Measurements from ENCODE around the gene CCDC89. TPM values are rescaled to one million over a fixed set of nuclear protein-coding genes. Genes with fewer than 3 reads are reported as not detected.
A peak's percentile ranks its signal among the peaks of the same experiment; 100 is the strongest.
"Not testable (repeated sequence)": the region's sequence is repeated elsewhere in the genome, so short reads cannot be mapped to it uniquely, and the experiment has no call there.

Gene CCDC89
- total RNA-seq, 1 donor from 2014 or later, result 0.41 TPM

DNA sequence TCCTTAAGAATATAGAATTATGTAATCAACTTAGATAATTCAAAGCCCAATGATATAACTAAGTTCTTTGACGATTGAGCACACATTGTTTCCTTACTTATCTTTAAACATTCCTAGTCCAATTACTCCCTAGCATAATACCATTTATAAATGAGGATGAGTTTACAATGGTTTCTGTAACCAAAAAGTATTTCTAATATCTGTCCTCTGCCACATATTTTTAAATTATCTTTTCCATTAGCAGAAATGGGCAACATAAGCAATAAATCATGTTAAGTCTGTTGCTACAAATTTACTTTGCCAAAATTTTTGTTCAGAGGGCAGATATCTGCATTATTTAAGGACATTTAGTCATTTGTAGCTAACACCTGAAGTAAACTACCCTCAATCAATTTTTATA, 27.8 kb downstream of the CCDC89 start:
- DNase-seq (ENCODE audit: low spot score in 2 of 2) (no peak), FAIRE-seq (no peak)

DNA sequence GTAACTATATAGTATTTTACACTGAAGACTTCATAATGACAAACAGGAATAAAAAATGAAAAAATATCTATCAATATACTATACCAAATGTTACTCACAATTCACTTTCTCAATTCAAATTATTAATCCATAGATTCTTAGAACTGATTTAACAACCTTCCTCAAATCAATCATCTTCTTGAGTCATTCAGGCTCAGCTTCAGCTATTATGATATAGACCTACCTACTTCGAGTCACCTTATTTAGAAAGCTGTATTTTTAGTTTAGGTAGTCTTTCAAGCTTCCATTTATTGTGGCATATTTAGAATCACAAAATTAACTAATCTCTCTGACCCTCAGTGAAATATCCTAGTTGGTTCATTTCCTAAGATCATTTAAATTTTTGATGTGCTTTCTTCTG, 29.2 kb downstream of the CCDC89 start:
- no peak for DNase-seq (ENCODE audit: low spot score in 2 of 2)
- FAIRE-seq, result no peak

DNA sequence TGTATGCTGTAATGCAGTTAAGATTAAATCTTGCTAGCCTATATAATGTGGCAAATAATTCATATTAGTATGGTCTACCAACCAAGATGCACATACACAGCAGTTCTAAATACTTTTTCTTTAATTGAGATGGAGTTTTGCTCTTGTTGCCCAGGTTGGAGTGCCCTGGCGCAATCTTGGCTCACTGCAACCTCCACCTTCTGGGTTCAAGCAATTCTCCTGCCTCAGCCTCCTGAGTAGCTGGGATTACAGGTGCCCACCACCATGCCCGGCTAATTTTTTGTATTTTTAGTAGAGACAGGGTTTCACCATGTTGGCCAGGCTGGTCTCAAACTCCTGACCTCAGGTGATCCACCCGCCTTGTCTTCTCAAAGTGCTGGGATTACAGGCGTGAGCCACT, 31.7 kb downstream of the CCDC89 start:
- not testable (repeated sequence) for FAIRE-seq; DNase-seq (ENCODE audit: low spot score in 2 of 2)

DNA sequence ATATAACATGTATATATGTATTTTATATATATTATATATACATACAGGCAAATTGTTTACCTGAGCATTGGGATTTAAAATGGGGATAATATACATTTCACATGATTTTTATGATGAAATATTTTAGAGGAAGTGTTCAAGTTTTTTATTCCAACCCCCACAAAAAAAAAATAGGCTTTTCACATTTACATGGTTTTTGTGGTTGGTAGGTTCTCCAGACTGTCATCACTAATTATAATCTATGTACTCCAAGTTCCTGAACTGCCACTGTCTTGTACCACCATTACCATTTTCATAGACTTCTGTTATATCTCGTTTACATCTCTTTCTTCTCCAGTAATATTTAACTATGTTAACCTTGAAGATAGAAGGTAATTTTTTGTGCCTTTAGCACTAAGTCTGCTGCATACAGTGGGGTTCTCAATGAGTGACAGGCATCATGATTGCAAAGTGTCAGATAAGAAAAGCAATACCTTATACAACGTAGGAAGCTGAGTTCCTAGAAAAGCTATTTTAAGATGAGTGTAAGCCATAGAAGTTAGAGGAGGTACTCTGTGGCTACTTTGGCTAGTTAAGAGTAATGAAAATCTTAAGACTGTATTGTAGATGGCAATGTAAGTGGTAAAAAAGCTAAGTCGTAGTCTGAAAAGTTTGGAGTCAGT, 33.1 kb downstream of the CCDC89 start:
- FAIRE-seq (no peak), DNase-seq (ENCODE audit: low spot score in 2 of 2) (no peak)

DNA sequence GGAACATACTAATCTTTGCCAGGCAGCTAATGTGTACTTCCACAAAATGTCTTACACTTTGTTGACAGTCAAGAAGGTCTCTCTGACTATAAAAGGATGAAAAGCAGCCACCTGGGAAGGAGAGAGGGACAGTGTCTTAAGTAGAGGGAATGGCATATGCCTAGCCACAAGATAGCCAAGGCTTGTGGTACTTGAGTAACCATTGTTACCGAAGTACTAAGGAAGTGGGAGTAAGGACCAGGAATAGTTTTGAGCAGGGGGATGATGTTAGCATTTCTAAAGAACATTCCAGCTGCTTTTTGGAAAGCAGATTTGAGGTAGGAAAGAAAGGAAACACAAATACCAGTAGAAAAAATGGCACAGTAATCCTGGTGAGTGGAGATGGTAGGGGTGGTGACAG, 34.9 kb downstream of the CCDC89 start:
- DNase-seq (ENCODE audit: low spot score in 2 of 2) (no peak), FAIRE-seq (no peak)

DNA sequence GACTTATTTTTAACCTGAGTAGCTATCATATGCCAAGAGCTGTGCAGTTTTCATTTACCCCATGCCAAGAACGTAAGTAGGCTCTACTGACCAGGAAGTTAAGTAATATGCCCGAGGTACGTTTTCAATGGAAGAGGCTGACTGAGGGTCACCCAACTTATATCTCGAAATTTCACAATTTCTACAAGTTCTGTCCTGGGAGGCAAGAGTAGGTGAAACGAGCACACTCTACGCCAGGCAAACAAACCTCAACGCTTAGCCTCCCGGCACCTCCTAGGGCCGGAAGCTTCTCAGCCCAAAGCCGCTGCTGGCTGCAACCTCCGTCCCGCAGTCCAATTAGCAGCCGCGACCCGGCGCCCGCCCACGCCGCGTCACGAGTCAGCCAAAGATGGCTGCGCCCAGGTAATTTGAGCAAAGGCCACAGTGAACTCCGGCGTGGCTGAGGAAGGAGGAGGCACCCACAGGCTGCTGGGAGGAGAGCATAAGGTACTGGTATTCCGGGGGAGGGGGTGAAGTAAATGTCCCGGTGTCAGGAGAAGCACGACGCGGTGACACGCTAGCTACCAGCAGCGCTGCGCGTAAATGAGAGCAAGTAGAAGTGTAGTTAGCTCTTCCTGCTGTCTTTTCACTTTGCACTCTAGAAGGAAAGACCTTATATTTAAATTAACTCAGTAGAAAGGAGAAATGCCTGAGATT, 38.2 kb downstream of the CCDC89 start, which contains the start of gene TMEM126A:
TMEM126A (plus strand) TSS at position 364 of the 696 bp plus-strand sequence. CDS start 2,289 bp downstream, outside the sequence.
- peak; percentile 53 to 76 for DNase-seq (ENCODE audit: low spot score in 2 of 2)
- FAIRE-seq, result no peak

DNA sequence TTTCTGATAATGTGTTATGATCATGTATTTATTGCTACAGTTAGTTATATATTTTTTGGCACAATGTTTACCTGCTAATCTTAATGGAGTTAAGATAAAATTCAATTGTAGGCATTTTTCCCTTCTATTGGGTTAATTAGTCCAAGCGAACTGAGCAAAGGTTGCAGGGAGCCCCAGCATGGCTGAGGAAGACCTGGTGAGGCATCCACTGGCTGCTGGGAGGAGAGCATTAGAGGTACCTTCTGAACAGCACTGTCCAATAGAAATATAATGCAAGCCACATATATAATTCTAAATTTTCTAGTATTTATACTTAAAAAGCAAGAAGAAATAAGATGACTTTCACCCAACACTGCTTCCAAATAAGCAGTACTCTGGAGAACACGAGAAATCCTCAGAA, 38.9 kb downstream of the CCDC89 start:
- no peak for FAIRE-seq
- no peak for DNase-seq (ENCODE audit: low spot score in 2 of 2)

DNA sequence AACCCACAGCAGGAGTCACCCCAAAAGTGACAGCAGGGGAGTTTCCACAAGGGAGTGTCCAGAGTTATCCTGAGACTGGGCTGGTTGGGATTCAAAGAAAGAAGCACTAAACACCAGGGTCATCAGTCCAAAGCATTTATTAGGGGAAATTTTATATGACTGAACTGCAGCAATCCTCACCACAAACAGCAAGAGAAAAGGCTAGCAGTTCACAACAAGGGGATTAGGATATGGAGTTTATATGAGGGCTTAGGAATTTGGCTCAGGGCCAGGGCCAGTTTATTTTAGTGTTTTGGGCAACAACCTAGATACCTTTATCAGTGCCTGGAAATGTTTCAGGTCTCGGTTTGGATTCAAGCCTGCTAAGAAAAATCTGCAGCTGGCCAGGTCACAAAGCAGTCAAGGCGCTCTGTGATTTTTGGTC, 42.8 kb downstream of the CCDC89 start:
- FAIRE-seq (no peak), DNase-seq (ENCODE audit: low spot score in 2 of 2) (no peak)

DNA sequence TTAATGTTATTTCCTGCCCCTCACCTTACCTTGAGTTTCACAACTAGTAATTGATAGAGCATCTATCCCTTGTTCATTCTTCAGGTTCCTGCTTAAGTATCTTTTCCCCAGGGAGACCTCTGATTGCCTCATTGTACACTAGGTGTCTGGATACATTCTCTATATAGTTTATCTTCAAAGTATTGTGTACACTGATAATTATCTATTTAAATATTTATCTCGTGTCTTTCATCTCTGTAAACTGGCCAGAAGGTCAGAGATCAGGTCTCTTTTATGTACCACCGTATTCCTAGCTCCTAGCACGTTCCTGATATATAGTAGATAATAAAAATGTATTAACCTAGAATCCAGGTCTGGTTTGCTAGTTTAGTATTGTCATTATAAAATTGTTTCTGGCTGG, 51.2 kb downstream of the CCDC89 start:
- FAIRE-seq, result no peak
- no peak for DNase-seq (ENCODE audit: low spot score in 2 of 2)

Other genes starting within 250 kb of the CCDC89 start
- 174 TPM for gene DLG2, start 58.9 kb downstream of the CCDC89 start, total RNA-seq
- 47.3 TPM for gene TMEM126B, start 57.6 kb downstream of the CCDC89 start, total RNA-seq
- gene TMEM126A, start 38.2 kb downstream of the CCDC89 start, total RNA-seq, result 33.8 TPM
- 78.3 TPM for gene CREBZF, start 21.1 kb downstream of the CCDC89 start, total RNA-seq
- 4.9 TPM for gene SYTL2, start 124.9 kb upstream of the CCDC89 start, total RNA-seq
- not detected for gene CCDC83, start 169.2 kb upstream of the CCDC89 start, total RNA-seq